Calu3 (cell line): ENCODE measurements around the gene RPA3. TPM values are rescaled to one million over a fixed set of nuclear protein-coding genes. Genes with fewer than 3 reads are reported as not detected.

Experiments
- BruUV-seq: library from RNA; stranded (reverse); fragments of 400-500 nt; replicated peaks from 2 replicates; lab custom pipeline; 2021; lab: Mats Ljungman, UMichigan
- CTCF ChIA-PET: fragments of 300-600 bp; sonication (Branson Sonifier 250); formaldehyde crosslinking; loops from one replicate; lab custom pipeline; 2022; ENCODE audit warnings: antibody characterized with exemption; lab: Charles Lee
- DNase-seq: peaks from one replicate; pipeline ENCODE4 v3.0.0; 2022
- H3K27ac Mint-ChIP-seq: one replicate; pipeline ENCODE4 v1.8.0; 2022; ENCODE audit warnings: mixed read lengths; ENCODE audit not compliant: unreplicated experiment
- H3K27me3 Mint-ChIP-seq: one replicate; pipeline ENCODE4 v1.8.0; 2022; ENCODE audit warnings: mixed read lengths; ENCODE audit not compliant: unreplicated experiment
- H3K36me3 Mint-ChIP-seq: one replicate; pipeline ENCODE4 v1.8.0; 2022; ENCODE audit warnings: mild to moderate bottlenecking, moderate library complexity, mixed read lengths; ENCODE audit not compliant: insufficient read depth, unreplicated experiment
- H3K4me1 Mint-ChIP-seq: one replicate; pipeline ENCODE4 v1.8.0; 2022; ENCODE audit warnings: mild to moderate bottlenecking, low read depth, mixed read lengths; ENCODE audit not compliant: unreplicated experiment
- H3K4me3 Mint-ChIP-seq: one replicate; pipeline ENCODE4 v1.8.0; 2022; ENCODE audit warnings: mild to moderate bottlenecking, low read depth, moderate library complexity, mixed read lengths; ENCODE audit not compliant: unreplicated experiment
- H3K9me3 Mint-ChIP-seq: one replicate; pipeline ENCODE4 v1.8.0; 2022; ENCODE audit warnings: low read depth, mixed read lengths; ENCODE audit not compliant: unreplicated experiment
- CTCF ChIP-seq: fragments of 200-600 bp; IDR thresholded peaks from one replicate; pipeline ENCODE4 v1.8.0; 2022; ENCODE audit warnings: antibody characterized with exemption; ENCODE audit not compliant: unreplicated experiment
- intact Hi-C: fragments of 100-400 bp; cut with micrococcal nuclease; formaldehyde crosslinking; loops from one replicate; pipeline ENCODE4 v1.10.0; 2022; ENCODE audit not compliant: unreplicated experiment
- total RNA-seq: library from RNA; stranded (reverse); gene quantifications from 2 replicates; pipeline ENCODE4 v1.2.3, GENCODE V29; 2022

The RPA3 gene
- total RNA-seq, 1 experiment from 2014 or later = 143 TPM

GRCh38 chr7:7639421-7639820, 79.0 kb downstream of the RPA3 start:
- no peak for TF ChIP-seq CTCF
- intact Hi-C loops = no loop called here
- DNase-seq = no peak
- no peaks in the 10 kb centered on the region for H3K27me3 Mint-ChIP-seq
- CTCF ChIA-PET = no interaction called here
- TSS peak; percentile 71 for BruUV-seq
- H3K36me3 Mint-ChIP-seq = peaks cover 34% of the 10 kb centered on the region
- peak overlapping the region; percentile 97 for H3K4me3 Mint-ChIP-seq
- H3K9me3 Mint-ChIP-seq = no peaks in the 10 kb centered on the region
- peaks cover 29% of the 10 kb centered on the region for H3K4me1 Mint-ChIP-seq
- H3K27ac Mint-ChIP-seq = peak overlapping the region; percentile 92

DNA sequence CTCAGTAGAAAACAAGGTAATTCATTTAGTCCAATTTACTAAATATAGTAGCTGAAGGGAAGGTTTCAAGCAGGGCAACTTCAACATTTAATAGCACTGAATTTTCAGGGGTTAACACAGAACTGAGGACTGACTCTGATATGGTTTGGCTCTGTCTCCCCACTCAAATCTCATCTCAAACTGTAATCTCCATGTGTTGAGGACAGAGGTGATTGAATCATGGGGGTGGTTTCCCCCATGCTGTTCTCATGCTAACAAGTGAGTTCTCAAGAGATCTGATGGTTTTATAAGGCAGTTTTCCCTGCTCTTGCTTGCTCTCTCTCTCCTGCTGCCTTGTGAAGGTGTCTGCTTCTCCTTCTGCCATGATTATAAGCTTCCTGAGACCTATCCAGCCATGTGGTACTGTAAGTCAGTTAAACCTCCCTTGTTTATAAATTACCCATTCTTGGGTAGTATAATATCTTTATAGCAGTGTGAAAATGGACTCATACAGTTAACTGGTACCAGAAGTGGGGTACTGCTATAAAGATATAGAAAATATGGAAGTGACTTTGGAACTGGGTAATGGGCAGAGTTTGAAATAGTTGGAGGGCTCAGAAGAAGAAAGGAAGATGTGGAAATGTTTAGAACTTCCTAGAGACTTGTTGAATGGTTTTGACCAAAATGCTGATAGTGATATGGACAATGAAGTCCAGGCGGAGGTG, 87.6 kb downstream of the RPA3 start:
- BruUV-seq = no TSS peak
- intact Hi-C loops = no loop called here
- no peak for TF ChIP-seq CTCF
- no peak for DNase-seq
- H3K27ac Mint-ChIP-seq = no peak overlapping the region
- CTCF ChIA-PET = no interaction called here
- H3K4me3 Mint-ChIP-seq = no peak overlapping the region
- H3K4me1 Mint-ChIP-seq = no peaks in the 10 kb centered on the region
- H3K27me3 Mint-ChIP-seq = no peaks in the 10 kb centered on the region
- H3K9me3 Mint-ChIP-seq = peaks cover 8% of the 10 kb centered on the region
- H3K36me3 Mint-ChIP-seq = peaks cover 5% of the 10 kb centered on the region

GRCh38 chr7:7628476-7628875, 89.9 kb downstream of the RPA3 start:
- no peak for DNase-seq
- Mint-ChIP-seq H3K4me1 (no peaks in the 10 kb centered on the region), H3K27me3 (no peaks in the 10 kb centered on the region), H3K4me3 (no peak overlapping the region), H3K36me3 (no peaks in the 10 kb centered on the region), H3K9me3 (peaks cover 12% of the 10 kb centered on the region), H3K27ac (no peak overlapping the region)
- CTCF ChIA-PET = no interaction called here
- no TSS peak for BruUV-seq
- no peak for TF ChIP-seq CTCF
- intact Hi-C loops = no loop called here

DNA sequence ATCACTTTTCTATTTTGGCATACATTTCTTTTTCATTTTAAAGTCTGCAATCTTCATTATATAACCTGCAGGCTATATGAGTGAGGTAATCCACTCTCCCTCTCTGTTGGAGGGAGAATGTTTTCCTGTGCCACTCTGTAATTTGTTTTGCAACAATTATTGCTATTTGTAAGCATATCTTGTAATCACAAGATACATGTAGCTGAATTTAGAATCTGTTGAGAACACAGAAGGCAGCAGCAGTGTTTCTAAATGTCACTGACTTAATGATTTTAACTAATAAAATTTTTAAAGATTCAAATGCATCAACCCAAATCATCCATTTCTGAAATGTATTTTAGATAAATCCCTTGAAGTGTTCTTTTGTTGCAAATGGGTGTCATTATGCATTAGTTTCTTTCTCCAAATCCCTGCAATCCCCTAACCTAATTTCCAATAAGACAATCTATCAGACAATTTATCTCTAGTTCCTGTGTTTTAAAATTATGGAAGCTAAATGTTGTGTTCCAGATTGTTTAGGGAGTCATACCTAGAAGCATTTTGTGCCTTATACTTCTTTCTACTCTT, 97.7 kb downstream of the RPA3 start:
- H3K4me1 Mint-ChIP-seq = peaks cover 5% of the 10 kb centered on the region
- peaks cover 4% of the 10 kb centered on the region for H3K9me3 Mint-ChIP-seq
- CTCF ChIA-PET = no interaction called here
- H3K4me3 Mint-ChIP-seq = no peak overlapping the region
- TF ChIP-seq CTCF = no peak
- no peaks in the 10 kb centered on the region for H3K36me3 Mint-ChIP-seq
- no peak for DNase-seq
- no peaks in the 10 kb centered on the region for H3K27me3 Mint-ChIP-seq
- H3K27ac Mint-ChIP-seq = no peak overlapping the region
- no TSS peak for BruUV-seq
- intact Hi-C loops = no loop called here
